ENCODE data around the gene MSL1. TPM values are rescaled to one million over a fixed set of nuclear protein-coding genes. Genes with fewer than 3 reads are reported as not detected.

The MSL1 gene
- total and polyA plus RNA-seq, 2 of the 4 experiments (the other 2 are of a cell fraction): 28.3 to 48.4 TPM

- no peak for TF ChIP-seq CTCF (conservative IDR thresholded peaks at IDR 0.05; ENCODE audit: low read depth, low read length)
Observed at GRCh38 chr17:40097931-40098845, 23.6 kb upstream of the MSL1 start (continued).
